RWPE2 (cell line): ENCODE measurements around the gene IL31RA.

Experiments
- ATAC-seq: fragments of 200-7000 bp; cut with Tn5 transposase; 3 replicates; pipeline ENCODE4 v1.9.1; 2021; ENCODE audit warnings: low read depth
- DNase-seq: peaks from one replicate; pipeline ENCODE4 v3.0.0-alpha.2; 2020; ENCODE audit warnings: low spot score
- H3K27ac ChIP-seq: fragments of 450-650 bp; 2 replicates; pipeline ENCODE4 v1.5.1; 2017; ENCODE audit warnings: mild to moderate bottlenecking; ENCODE audit not compliant: poor library complexity, severe bottlenecking
- H3K27me3 ChIP-seq: fragments of 250-450 bp; sonication (Bioruptor Pico); 2 replicates; pipeline ENCODE4 v1.5.1; 2021; ENCODE audit warnings: mild to moderate bottlenecking, moderate library complexity; ENCODE audit not compliant: insufficient read depth, poor library complexity, severe bottlenecking
- H3K36me3 ChIP-seq: fragments of 250-450 bp; sonication (Bioruptor Pico); 2 replicates; pipeline ENCODE4 v1.5.1; 2020; ENCODE audit warnings: low read depth, mild to moderate bottlenecking, moderate library complexity
- H3K4me1 ChIP-seq: fragments of 250-450 bp; sonication (Bioruptor Pico); 2 replicates; pipeline ENCODE4 v1.5.1; 2021; ENCODE audit warnings: mild to moderate bottlenecking, moderate library complexity; ENCODE audit not compliant: insufficient read depth, poor library complexity, severe bottlenecking
- H3K4me3 ChIP-seq: fragments of 250-450 bp; sonication (Bioruptor Pico); 2 replicates; pipeline ENCODE4 v1.5.1; 2021; ENCODE audit warnings: mild to moderate bottlenecking, moderate library complexity; ENCODE audit not compliant: severe bottlenecking
- H3K9me3 ChIP-seq: fragments of 250-450 bp; sonication (Bioruptor Pico); 2 replicates; pipeline ENCODE4 v1.5.1; 2021; ENCODE audit warnings: mild to moderate bottlenecking, moderate library complexity; ENCODE audit not compliant: severe bottlenecking
- TF ChIP-seq, protein P1 (sequence below): fragments of 450-650 bp; IDR thresholded peaks from one replicate; pipeline ENCODE4 v1.5.1; 2017; ENCODE audit warnings: mild to moderate bottlenecking, moderate library complexity; ENCODE audit not compliant: poor library complexity, severe bottlenecking

The IL31RA gene

DNA sequence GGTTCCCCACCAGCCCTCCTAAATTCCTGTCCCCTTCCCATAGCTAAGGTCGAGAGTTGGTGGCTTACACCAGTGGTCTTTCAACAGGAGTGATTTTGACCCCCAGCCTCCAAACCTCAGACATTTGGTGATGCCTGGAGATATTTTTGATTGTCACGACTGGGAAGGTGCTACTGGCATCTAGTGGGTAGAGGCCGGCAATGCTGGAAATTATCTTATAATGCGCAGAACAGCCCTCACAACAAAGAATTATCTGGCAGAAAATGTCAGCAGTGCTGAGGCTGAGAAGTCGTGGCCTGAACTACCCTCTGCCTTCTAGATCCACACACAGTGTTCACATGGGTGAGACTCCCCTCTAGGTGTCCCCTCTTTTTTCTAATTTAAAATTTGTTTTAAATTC, 69.6 kb downstream of the IL31RA start:
- H3K27ac ChIP-seq: no peak overlapping the region
- no peaks in the 10 kb centered on the region for H3K9me3 ChIP-seq
- no peaks in the 10 kb centered on the region for H3K27me3 ChIP-seq
- no peak overlapping the region for H3K4me3 ChIP-seq
- H3K36me3 ChIP-seq: no peaks in the 10 kb centered on the region
- DNase-seq: no peak
- peak; percentile 58; the same call in 2 of the 3 replicates for ATAC-seq
- TF ChIP-seq, protein P1, sequence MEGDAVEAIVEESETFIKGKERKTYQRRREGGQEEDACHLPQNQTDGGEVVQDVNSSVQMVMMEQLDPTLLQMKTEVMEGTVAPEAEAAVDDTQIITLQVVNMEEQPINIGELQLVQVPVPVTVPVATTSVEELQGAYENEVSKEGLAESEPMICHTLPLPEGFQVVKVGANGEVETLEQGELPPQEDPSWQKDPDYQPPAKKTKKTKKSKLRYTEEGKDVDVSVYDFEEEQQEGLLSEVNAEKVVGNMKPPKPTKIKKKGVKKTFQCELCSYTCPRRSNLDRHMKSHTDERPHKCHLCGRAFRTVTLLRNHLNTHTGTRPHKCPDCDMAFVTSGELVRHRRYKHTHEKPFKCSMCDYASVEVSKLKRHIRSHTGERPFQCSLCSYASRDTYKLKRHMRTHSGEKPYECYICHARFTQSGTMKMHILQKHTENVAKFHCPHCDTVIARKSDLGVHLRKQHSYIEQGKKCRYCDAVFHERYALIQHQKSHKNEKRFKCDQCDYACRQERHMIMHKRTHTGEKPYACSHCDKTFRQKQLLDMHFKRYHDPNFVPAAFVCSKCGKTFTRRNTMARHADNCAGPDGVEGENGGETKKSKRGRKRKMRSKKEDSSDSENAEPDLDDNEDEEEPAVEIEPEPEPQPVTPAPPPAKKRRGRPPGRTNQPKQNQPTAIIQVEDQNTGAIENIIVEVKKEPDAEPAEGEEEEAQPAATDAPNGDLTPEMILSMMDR: peak; percentile 79
- peaks cover 4% of the 10 kb centered on the region for H3K4me1 ChIP-seq

DNA sequence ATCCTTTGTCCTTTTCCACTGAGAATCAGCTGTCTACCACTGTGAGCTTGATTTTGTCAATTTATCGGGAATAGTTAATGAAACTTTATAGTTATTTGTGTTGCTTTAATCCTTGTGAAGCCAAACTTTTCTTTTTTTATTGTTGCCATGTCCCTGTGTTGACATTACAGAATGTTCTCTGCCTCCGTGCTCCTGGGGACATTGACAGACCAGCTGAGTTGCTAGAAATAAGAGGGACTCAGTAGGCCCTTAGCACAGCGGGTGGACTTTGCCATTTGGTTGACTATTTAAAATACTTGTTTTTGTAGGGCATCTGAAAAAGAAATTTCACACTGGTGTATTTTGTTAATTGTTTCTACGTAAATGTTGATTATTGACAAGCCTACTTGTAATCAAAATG, 70.5 kb downstream of the IL31RA start:
- TF ChIP-seq, protein P1: no peak
- no peaks in the 10 kb centered on the region for H3K36me3 ChIP-seq
- ATAC-seq: no peak
- H3K4me3 ChIP-seq: no peak overlapping the region
- H3K9me3 ChIP-seq: no peaks in the 10 kb centered on the region
- no peaks in the 10 kb centered on the region for H3K27me3 ChIP-seq
- peaks cover 4% of the 10 kb centered on the region for H3K4me1 ChIP-seq
- H3K27ac ChIP-seq: no peak overlapping the region
- no peak for DNase-seq

DNA sequence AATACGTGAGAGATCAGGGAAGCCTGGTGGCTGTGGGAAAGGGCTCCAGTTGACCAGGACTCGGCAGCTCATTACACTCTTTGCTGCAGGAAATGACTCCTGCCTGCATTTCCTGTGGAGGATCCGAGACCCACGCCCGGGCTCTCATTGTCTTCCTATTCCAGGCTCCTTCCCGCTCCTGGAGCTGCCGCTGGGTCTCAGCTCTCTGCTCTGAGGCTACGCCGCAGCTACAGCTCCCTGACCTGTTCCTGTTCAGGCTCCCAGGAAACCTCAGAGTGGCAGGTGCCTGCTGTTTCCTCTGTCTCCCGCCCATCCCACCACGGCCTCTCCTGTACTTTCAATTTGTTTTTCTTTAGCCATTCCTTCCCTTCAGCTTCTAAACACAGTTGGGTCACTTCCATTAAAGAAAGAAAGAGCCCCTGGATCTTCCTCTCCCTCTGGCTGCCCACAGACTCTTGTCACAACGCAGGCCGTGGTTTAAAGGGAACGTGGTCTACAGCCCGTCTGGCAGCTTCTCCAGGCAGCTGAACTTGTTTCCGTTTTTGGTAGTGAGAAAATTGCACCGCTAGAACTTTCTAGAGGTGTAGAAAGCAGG, 72.1 kb downstream of the IL31RA start:
- H3K27ac ChIP-seq: no peak overlapping the region
- no peak for ATAC-seq
- H3K27me3 ChIP-seq: no peaks in the 10 kb centered on the region
- no peaks in the 10 kb centered on the region for H3K36me3 ChIP-seq
- no peak overlapping the region for H3K4me3 ChIP-seq
- peaks cover 4% of the 10 kb centered on the region for H3K4me1 ChIP-seq
- no peaks in the 10 kb centered on the region for H3K9me3 ChIP-seq
- DNase-seq: no peak
- TF ChIP-seq, protein P1: no peak

DNA sequence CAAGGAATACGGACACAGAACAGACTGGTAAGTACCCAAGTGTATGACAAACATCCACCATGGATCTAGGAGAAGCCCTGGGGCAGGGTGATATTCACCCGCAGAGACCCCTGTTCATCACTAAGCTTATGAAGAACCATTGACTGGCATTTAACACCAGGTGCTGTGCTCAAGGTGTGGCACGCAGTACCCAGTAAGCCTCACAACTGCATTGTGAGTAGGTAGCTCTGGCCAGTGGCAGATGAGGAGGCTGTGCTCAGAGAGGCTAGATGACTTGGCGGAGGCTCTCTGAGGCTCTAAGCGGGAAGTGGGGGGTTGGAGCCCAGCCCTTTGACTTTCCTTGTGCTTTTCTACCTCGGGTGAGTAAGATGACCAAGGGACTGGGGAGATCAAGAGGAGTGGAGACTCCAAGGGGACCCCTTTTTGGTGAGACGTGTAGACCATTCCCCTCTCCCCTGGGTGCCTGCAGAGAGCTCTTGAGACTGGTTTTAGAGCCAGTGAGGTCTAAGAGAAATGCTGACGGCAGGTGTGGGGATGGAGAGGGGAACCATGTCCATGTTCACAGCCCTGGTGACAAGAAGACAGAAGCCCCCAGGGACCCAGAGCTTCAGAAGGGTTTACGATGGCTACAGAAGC, 72.8 kb downstream of the IL31RA start:
- TF ChIP-seq, protein P1: no peak
- no peak for ATAC-seq
- H3K9me3 ChIP-seq: no peaks in the 10 kb centered on the region
- no peaks in the 10 kb centered on the region for H3K36me3 ChIP-seq
- peaks cover 4% of the 10 kb centered on the region for H3K4me1 ChIP-seq
- H3K27ac ChIP-seq: no peak overlapping the region
- DNase-seq: no peak
- H3K27me3 ChIP-seq: no peaks in the 10 kb centered on the region
- no peak overlapping the region for H3K4me3 ChIP-seq

DNA sequence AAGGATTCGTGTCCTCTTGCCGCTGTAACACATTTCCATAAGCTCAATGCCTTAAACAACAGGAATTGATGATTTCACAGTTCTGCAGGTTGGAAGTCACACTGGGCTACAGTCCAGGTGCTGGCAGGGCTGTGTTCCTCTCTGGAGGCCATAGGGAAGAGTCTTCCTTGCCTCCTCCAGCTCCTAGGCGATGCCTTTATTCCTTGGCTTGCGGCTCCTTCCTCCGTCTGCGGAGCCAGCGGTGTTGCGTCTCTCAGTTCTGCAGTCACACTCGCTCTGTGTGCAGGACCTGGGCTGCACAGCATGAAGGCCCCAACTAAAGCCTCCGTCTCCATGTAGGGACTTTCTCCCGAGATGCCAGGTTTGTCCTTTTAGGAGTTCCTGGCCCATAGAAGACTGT, 73.6 kb downstream of the IL31RA start:
- TF ChIP-seq, protein P1: no peak
- H3K4me3 ChIP-seq: no peak overlapping the region
- H3K9me3 ChIP-seq: no peaks in the 10 kb centered on the region

More for the DNA sequence above, 73.6 kb downstream of the IL31RA start:
- ATAC-seq (no peak), DNase-seq (no peak)
- Histone ChIP-seq H3K36me3 (no peaks in the 10 kb centered on the region), H3K4me1 (peaks cover 4% of the 10 kb centered on the region), H3K27me3 (no peaks in the 10 kb centered on the region), H3K27ac (no peak overlapping the region)
